T-helper 2 cell treated with Interferon-gamma antibody and Interleukin-4, amounts not matched to agents 100 ng/mL and 5 ng/mL, for 36 hours (primary cell): ENCODE results near the gene SETD7. TPM values are rescaled to one million over a fixed set of nuclear protein-coding genes. Genes with fewer than 3 reads are reported as not detected.

Experiments used
- intact Hi-C: fragments of 100-400 bp; cut with micrococcal nuclease; formaldehyde crosslinking; loops from one replicate; pipeline ENCODE4 v1.15.1; 2023
- total RNA-seq: library from RNA; stranded (reverse); gene quantifications from 2 replicates; pipeline ENCODE4 v1.2.3, GENCODE V29; 2022

Gene SETD7
- total RNA-seq, 1 donor from 2014 or later, result 11.5 TPM

DNA sequence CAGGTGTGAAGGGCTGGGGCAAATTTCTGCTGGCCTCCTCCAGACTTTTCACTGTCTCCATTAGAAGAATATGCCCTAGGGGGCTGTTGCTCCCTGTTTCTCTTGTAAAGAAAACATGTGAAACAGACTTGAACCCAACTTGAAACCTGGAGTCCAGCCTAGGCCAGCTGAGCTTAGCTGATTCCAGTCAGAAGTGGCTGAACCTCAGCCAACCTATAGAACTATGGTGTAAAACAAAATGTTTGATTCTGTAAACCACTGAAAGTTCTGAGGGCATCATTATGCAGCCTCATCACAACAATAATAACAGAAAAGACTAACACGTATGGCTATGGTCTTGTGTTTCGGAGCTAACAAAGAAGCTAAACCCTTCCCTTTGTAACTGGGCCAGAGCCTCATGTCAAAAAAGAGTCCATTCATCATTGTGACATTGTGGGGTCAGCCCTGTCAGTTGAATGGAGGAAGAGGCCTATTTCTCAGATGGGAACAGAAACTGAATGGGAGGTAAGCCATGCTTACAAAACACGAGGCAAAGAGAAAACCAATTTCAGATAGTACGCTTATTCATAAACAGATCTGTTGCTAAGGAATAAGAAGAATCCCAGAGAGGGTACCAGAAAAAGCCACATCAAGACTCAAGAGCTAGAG is 34.1 kb downstream of the SETD7 start:
- intact Hi-C loops, result no loop called here

GRCh38 chr4:139515531-139515958 is 40.5 kb downstream of the SETD7 start:
- intact Hi-C loops, result no loop called here

- intact Hi-C loops, result no loop called here
These were observed 41.5 kb downstream of the SETD7 start for GRCh38 chr4:139514382-139515059.

- intact Hi-C loops, result no loop called here
These were observed 44.7 kb downstream of the SETD7 start for GRCh38 chr4:139511320-139511719.

DNA sequence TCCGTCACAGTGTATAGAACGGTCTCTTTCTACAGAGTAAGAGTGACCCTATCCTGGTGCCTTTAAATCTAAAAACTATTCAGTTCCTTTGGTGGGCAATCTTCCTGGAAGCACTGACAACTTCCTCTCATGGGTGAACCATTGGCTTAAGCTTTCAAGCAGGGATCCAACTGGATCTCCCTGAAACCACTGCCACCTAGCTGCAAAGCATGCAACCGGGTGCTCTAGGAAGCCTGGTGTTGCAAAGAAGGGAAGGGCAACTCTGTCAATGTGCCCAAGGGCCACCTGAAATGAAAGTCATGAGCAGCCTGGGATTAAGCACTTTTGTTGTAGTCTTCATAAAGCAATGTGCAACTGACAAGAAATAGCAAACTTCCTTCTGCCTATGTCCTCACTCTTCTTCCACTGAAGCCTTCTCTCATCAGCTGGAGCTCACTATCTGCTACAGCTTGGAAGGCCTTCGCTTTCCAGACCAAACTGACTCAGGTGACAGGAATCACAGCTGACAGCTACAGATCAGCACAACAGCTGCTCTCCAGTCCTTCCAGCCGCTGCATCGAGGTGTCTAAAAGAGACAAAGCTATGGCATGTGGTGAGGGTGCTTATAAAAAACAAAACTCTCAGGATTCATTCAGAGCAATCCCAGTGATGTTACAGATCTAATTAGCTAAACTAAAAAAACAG is 46.1 kb downstream of the SETD7 start:
- intact Hi-C loops, result no loop called here

DNA sequence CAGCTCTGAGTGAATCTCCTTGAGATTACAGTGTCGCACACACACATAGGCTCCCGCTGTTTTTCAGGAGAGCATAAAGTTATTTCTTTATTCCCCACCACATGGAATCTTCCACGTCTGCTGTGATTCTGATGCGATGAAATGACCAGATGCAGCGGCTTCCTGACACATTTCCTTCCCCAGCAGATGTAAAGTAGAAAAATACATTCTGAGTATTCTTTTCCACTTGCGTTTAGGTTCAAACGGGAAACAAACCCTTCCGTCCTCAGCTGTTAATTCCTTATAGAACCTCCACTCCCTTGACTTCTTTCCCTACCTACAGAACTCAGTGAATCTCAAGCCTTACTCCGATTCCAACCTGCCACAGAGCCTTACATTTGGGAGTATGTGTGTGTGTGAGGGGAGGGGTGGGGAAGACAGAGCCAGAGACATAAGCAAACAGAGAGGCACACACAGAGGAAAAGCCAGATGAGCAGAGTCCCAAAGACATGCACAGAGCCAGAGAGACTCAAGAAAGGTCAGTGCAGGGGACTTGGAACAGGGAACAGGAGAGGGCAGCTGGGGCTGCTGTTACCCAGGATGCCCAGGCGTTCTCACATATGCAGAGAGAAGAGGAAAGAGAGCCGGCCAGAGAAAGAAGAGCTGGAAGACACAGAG is 47.3 kb downstream of the SETD7 start:
- intact Hi-C loops, result no loop called here

- intact Hi-C loops, result no loop called here
These were observed 49.2 kb downstream of the SETD7 start for GRCh38 chr4:139506774-139507173.

- intact Hi-C loops, result no loop called here
These were observed 52.3 kb downstream of the SETD7 start for GRCh38 chr4:139503622-139504166.

DNA sequence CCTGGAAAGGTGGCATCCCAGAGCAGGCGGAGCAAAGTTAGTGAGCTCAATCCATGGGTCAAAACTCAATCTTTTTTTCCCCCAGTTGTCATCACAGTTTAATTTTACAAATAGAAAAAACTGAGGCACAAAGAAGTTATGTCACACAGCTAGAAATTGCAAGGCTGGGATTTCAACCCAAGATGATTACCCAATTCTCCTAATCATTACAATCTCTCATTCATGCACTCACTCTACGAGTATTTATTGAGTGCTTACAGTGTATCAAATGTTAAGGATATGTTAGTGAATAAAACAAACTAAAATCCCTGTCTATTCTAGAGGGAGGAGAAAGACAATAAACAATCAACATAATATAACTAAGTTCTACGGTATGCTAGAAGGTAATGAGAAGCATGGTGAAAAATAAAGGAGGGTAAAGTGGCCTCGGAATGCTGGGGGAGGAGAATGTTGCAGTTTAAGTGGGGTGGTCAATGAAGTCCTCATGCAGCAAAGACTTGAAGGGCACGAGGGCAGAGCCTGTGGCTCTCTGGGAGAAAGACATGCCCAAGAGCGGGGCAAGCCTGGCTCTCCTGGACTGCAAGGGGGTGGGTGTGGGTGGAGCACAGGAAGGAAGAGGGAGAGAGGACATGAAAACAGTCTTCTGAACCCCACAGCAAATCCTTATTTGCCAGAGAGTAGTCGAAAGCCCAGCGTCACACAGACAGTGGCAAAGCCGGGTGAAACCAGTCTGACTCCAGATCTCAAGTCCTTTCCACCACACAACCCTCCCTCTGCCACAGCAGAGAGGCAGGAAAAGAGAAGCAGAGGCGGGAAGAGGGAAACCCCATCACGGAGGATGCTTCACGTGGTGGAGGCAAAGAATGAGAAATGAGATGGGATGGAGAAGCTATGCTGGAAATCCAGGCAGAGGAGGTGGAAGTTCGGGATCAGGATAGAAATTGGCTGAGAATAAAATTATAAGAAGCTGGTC is 53.8 kb downstream of the SETD7 start:
- intact Hi-C loops, result no loop called here

DNA sequence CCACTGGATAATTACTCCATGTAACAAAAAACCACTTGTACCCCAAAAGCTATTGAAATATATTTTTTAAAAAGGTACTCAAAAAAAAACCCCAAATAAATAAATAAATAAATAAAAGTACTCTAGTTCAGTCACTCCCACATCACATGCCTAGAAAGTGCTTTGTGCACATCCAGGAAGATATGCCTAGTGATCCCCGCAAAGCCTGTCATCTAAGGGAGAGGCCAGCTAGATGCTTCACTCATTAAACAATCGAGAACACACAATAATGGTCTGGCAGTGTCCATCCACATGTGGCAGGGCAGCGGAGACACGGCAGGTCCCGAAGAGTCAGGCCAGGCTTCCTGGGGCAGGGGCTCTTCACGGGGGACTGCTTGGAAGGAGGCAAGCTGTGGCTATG is 54.5 kb downstream of the SETD7 start:
- intact Hi-C loops, result no loop called here

GRCh38 chr4:139501117-139501516 is 54.9 kb downstream of the SETD7 start:
- intact Hi-C loops, result no loop called here

GRCh38 chr4:139499186-139499585 is 56.8 kb downstream of the SETD7 start:
- intact Hi-C loops, result loop anchor here (2.0 kb wide), 1 partner anchor 152 kb away; no protein-coding TSS in a partner anchor

- intact Hi-C loops, result no loop called here
These were observed 62.8 kb downstream of the SETD7 start for GRCh38 chr4:139493176-139493575.

- intact Hi-C loops, result no loop called here
These were observed 63.6 kb downstream of the SETD7 start for GRCh38 chr4:139492429-139492828.

- intact Hi-C loops, result no loop called here
These were observed 66.4 kb downstream of the SETD7 start for GRCh38 chr4:139489638-139490037.

DNA sequence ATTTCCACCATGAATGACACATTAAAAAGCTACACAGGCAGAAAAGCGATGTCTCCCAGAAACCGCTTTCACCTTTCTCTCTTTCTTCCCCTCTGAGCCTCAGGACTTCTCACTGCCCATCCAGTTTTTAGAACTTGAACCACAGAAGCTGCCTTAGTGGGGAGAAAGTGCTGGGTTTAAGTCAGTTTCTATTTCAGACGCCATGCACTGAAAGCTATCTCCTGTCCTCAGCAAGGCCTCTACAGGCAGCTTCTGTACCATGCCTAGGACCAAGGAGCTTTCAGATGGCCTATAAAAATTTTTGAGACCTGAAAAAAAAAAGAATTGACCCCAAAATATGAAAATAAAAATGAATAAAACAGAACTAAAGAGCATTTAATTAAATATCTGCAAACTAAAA is 67.6 kb downstream of the SETD7 start:
- intact Hi-C loops, result no loop called here

DNA sequence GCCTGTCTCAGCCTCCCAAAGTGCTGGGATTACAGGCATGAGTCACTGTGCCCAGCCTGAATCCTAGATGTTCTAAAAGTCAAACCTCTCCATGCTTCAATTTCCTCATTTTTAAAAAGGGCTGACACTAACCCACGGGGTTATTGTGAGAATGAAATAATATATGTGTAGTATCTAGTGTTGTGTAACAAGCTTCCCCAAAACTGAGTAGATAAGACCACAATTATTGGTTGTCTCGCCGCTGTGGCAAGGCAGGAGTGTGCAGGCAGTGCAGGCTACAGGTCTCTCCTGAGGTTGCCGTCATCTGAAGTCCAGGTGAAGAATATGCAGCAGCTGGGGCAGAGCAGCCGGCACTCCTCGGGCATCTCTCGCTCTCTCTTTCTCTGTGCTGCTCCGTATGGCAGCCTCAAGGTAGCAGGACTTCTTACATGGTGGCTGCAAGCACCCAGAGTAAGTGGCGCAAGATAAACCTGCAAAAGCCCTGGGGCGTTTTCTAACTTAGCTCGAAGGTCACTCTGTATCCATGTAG is 71.2 kb downstream of the SETD7 start:
- intact Hi-C loops, result no loop called here

- intact Hi-C loops, result no loop called here
These were observed 73.0 kb downstream of the SETD7 start for GRCh38 chr4:139483000-139483399.

GRCh38 chr4:139481465-139481864 is 74.6 kb downstream of the SETD7 start:
- intact Hi-C loops, result no loop called here

GRCh38 chr4:139476363-139476762 is 79.7 kb downstream of the SETD7 start:
- intact Hi-C loops, result no loop called here
